CD14-positive monocyte (primary cell): ENCODE results near the gene ZNF827. TPM values are rescaled to one million over a fixed set of nuclear protein-coding genes. Genes with fewer than 3 reads are reported as not detected.

Source experiments
- DNase-seq, 3 donors: peaks; one replicate each; pipeline ENCODE4 v3.0.0-alpha.2; 2011 to 2022
- H2AFZ ChIP-seq: 2 replicates; pipeline ENCODE4 v1.6.0; 2012; ENCODE audit warnings: mild to moderate bottlenecking, low read depth, low read length, inconsistent platforms; ENCODE audit not compliant: insufficient read depth, poor library complexity, severe bottlenecking
- H3K27ac ChIP-seq, 2 donors: 1 replicate in 1 of 2; 2 replicates in 1 of 2; pipeline ENCODE4 v1.5.1; 2012 to 2013; ENCODE audit warnings: low read length in 2 of 2, control low read depth in 1 of 2, inconsistent platforms in 1 of 2, low read depth in 1 of 2, mild to moderate bottlenecking in 1 of 2
- H3K27me3 ChIP-seq, 2 donors: one replicate each; pipeline versions ENCODE4 v1.6.0 to v1.6.1; 2011 to 2013; ENCODE audit warnings: low read length in 2 of 2; ENCODE audit not compliant: control insufficient read depth in 2 of 2, insufficient read depth in 2 of 2
- H3K36me3 ChIP-seq, 2 donors: replicated peaks in 1 of 2; 1 replicate in 1 of 2; 2 replicates in 1 of 2; pipeline versions ENCODE4 v1.5.1 to v1.6.1; 2012 to 2013; ENCODE audit warnings: low read length in 2 of 2, control low read depth in 1 of 2, inconsistent platforms in 1 of 2, mild to moderate bottlenecking in 1 of 2; ENCODE audit not compliant: insufficient read depth in 2 of 2, control insufficient read depth in 1 of 2
- H3K4me1 ChIP-seq, 2 donors: 1 replicate in 1 of 2; 2 replicates in 1 of 2; pipeline versions ENCODE4 v1.5.1 to v1.6.1; 2012 to 2013; ENCODE audit warnings: low read length in 2 of 2, control low read depth in 1 of 2, inconsistent platforms in 1 of 2, mild to moderate bottlenecking in 1 of 2, moderate library complexity in 1 of 2; ENCODE audit not compliant: insufficient read depth in 2 of 2, control insufficient read depth in 1 of 2
- H3K4me2 ChIP-seq: replicated peaks from 2 replicates; pipeline ENCODE3; 2012; ENCODE audit warnings: low read length, moderate library complexity, mild to moderate bottlenecking; ENCODE audit not compliant: poor library complexity, severe bottlenecking; ENCODE audit errors: extremely low read depth
- H3K4me3 ChIP-seq, 3 experiments: fragments of 200-600 bp in 1 of 3; sonication (generic) in 1 of 3; replicated peaks in 1 of 3; 1 replicate in 2 of 3; 2 replicates in 1 of 3; pipeline ENCODE4 v1.5.1; 2011 to 2013; ENCODE audit warnings: low read length in 3 of 3, mild to moderate bottlenecking in 3 of 3, control low read depth in 2 of 3, low read depth in 2 of 3, inconsistent platforms in 1 of 3, moderate library complexity in 1 of 3
- H3K79me2 ChIP-seq: 2 replicates; pipeline ENCODE4 v1.6.0; 2012; ENCODE audit warnings: mild to moderate bottlenecking, control low read depth, inconsistent platforms, low read length, moderate library complexity; ENCODE audit not compliant: insufficient read depth
- H3K9ac ChIP-seq: 2 replicates; pipeline ENCODE4 v1.6.0; 2017; ENCODE audit warnings: low read length, mild to moderate bottlenecking; ENCODE audit not compliant: insufficient read depth, poor library complexity, severe bottlenecking
- H3K9me3 ChIP-seq, 2 donors: replicated peaks in 1 of 2; 1 replicate in 1 of 2; 2 replicates in 1 of 2; pipeline versions ENCODE4 v1.5.1 to v1.6.1; 2012 to 2013; ENCODE audit warnings: low read length in 2 of 2, control low read depth in 1 of 2; ENCODE audit not compliant: control insufficient read depth in 1 of 2, insufficient read depth in 1 of 2
- H4K20me1 ChIP-seq: 2 replicates; pipeline ENCODE4 v1.6.0; 2012; ENCODE audit warnings: mild to moderate bottlenecking, low read length, control low read depth, moderate library complexity; ENCODE audit not compliant: insufficient read depth
- H3K27ac Mint-ChIP-seq, 7 donors: one replicate each; pipeline ENCODE4 v1.8.0; 2020; ENCODE audit warnings: mild to moderate bottlenecking in 7 of 7, mixed read lengths in 7 of 7, moderate library complexity in 6 of 7, inconsistent platforms in 2 of 7
- H3K27me3 Mint-ChIP-seq, 3 donors: one replicate each; pipeline ENCODE4 v1.8.0; 2021 to 2022; ENCODE audit warnings: low read depth in 3 of 3, mild to moderate bottlenecking in 3 of 3, mixed read lengths in 3 of 3, moderate library complexity in 3 of 3, inconsistent platforms in 1 of 3
- H3K36me3 Mint-ChIP-seq, 2 donors: one replicate each; pipeline ENCODE4 v1.8.0; 2020; ENCODE audit warnings: mixed read lengths in 2 of 2, inconsistent platforms in 1 of 2, mild to moderate bottlenecking in 1 of 2
- H3K4me1 Mint-ChIP-seq: one replicate; pipeline ENCODE4 v1.8.0; 2020; ENCODE audit warnings: mild to moderate bottlenecking, mixed read lengths
- H3K4me3 Mint-ChIP-seq, 2 donors: one replicate each; pipeline ENCODE4 v1.8.0; 2020; ENCODE audit warnings: mild to moderate bottlenecking in 2 of 2, mixed read lengths in 2 of 2, moderate library complexity in 1 of 2
- H3K9me3 Mint-ChIP-seq, 7 donors: one replicate each; pipeline ENCODE4 v1.8.0; 2020 to 2022; ENCODE audit warnings: mixed read lengths in 7 of 7, mild to moderate bottlenecking in 6 of 7, moderate library complexity in 6 of 7, inconsistent platforms in 2 of 7
- CTCF ChIP-seq: fragments of 200-600 bp; IDR thresholded peaks from one replicate; pipeline ENCODE4 v1.8.0; 2022; ENCODE audit warnings: antibody characterized with exemption, mild to moderate bottlenecking
- WGBS: methylation state at CpG from one replicate; pipeline ENCODE4 v1.1.5; 2013; ENCODE audit warnings: missing lambda C conversion rate; ENCODE audit not compliant: insufficient coverage; 5-methylcytosine and 5-hydroxymethylcytosine counted together
- intact Hi-C, 2 donors: fragments of 100-400 bp; cut with micrococcal nuclease; formaldehyde crosslinking; loops; one replicate each; pipeline versions ENCODE4 v1.15.0 to v1.15.1; 2023
- polyA plus RNA-seq, 3 donors: library from polyadenylated mRNA; depleted of rRNA in 1 of 3; unstranded in 2 of 3; stranded (reverse) in 1 of 3; fragments of 300-500 nt in 2 of 3; fragments of >200 nt in 1 of 3; fragmentation: Illumina TruSeq in 2 of 3; gene quantifications; 1 replicate in 2 of 3; 2 replicates in 1 of 3; pipeline ENCODE4 v1.2.3, GENCODE V29; 2012 to 2021

Gene ZNF827
- polyA plus RNA-seq, 3 donors = 0.04 TPM; not detected in 2

GRCh38 chr4:145979160-145979559, 40.5 kb upstream of the ZNF827 start:
- no peak overlapping the region for H3K4me3 Mint-ChIP-seq
- Histone ChIP-seq H3K79me2 (no peaks in the 10 kb centered on the region), H3K4me1 (no peaks in the 10 kb centered on the region), H3K4me3 (no peak overlapping the region), H3K9ac (no peak overlapping the region), H4K20me1 (no peaks in the 10 kb centered on the region), H3K4me2 (no peak overlapping the region), H3K27ac (no peak overlapping the region), H3K27me3 (no peaks in the 10 kb centered on the region), H3K36me3 (no peaks in the 10 kb centered on the region), H3K9me3 (no peaks in the 10 kb centered on the region), H2AFZ (no peak overlapping the region)
- H3K36me3 Mint-ChIP-seq = no peaks in the 10 kb centered on the region
- H3K9me3 Mint-ChIP-seq = peaks cover 0 to 4% (median 2%) of the 10 kb centered on the region in 7 donors
- H3K27ac Mint-ChIP-seq = no peak overlapping the region
- no peak for TF ChIP-seq CTCF
- H3K4me1 Mint-ChIP-seq = no peaks in the 10 kb centered on the region
- intact Hi-C loops = no loop called here
- 56% methylated on average over 2 of the region's 3 CpGs for WGBS
- H3K27me3 Mint-ChIP-seq = peaks cover 0 to 6% (median 0%) of the 10 kb centered on the region in 3 donors
- no peak for DNase-seq

GRCh38 chr4:145976680-145977079, 38.1 kb upstream of the ZNF827 start:
- H3K36me3 ChIP-seq = no peaks in the 10 kb centered on the region
- no peak overlapping the region for H3K27ac ChIP-seq
- peaks cover 0 to 6% (median 0%) of the 10 kb centered on the region in 3 donors for H3K27me3 Mint-ChIP-seq
- H3K79me2 ChIP-seq = no peaks in the 10 kb centered on the region
- H3K4me3 Mint-ChIP-seq = no peak overlapping the region
- no peak overlapping the region for H2AFZ ChIP-seq
- no peaks in the 10 kb centered on the region for H3K4me1 Mint-ChIP-seq
- intact Hi-C loops = no loop called here
- no peaks in the 10 kb centered on the region for H3K27me3 ChIP-seq
- H3K9me3 Mint-ChIP-seq = peaks cover 0 to 4% (median 2%) of the 10 kb centered on the region in 7 donors
- H3K27ac Mint-ChIP-seq = no peak overlapping the region
- WGBS = 98% methylated on average over 4 of the region's 4 CpGs
- no peaks in the 10 kb centered on the region for H4K20me1 ChIP-seq
- H3K4me3 ChIP-seq = no peak overlapping the region
- H3K4me1 ChIP-seq = no peaks in the 10 kb centered on the region
- H3K36me3 Mint-ChIP-seq = no peaks in the 10 kb centered on the region
- no peak overlapping the region for H3K9ac ChIP-seq
- TF ChIP-seq CTCF = no peak
- no peaks in the 10 kb centered on the region for H3K9me3 ChIP-seq
- no peak for DNase-seq
- H3K4me2 ChIP-seq = no peak overlapping the region
